Uterus (tissue), 4 donors: ENCODE results near the gene ENPP4. TPM values are rescaled to one million over a fixed set of nuclear protein-coding genes. Genes with fewer than 3 reads are reported as not detected.
"Not testable (repeated sequence)": the region's sequence is repeated elsewhere in the genome, so short reads cannot be mapped to it uniquely, and the experiment has no call there.

Source experiments
- DNase-seq, 2 donors: peaks; one replicate each; pipeline ENCODE4 v3.0.0-alpha.2; 2019 to 2020
- H3K27ac ChIP-seq, 2 donors: fragments of 200-600 bp; sonication (generic); 1 replicate in 1 of 2; 2 replicates in 1 of 2; pipeline ENCODE4 v1.5.1; 2016 to 2018
- H3K27me3 ChIP-seq, 2 donors: fragments of 200-600 bp; sonication (generic); one replicate each; pipeline ENCODE4 v1.5.1; 2018 to 2019; ENCODE audit warnings: control low read depth in 1 of 2
- H3K36me3 ChIP-seq, 2 donors: fragments of 200-600 bp; sonication (generic); one replicate each; pipeline ENCODE4 v1.5.1; 2019; ENCODE audit warnings: control low read depth in 1 of 2
- H3K4me1 ChIP-seq, 2 donors: fragments of 200-600 bp; sonication (generic); one replicate each; pipeline ENCODE4 v1.5.1; 2018 to 2019; ENCODE audit warnings: control low read depth in 1 of 2
- H3K4me3 ChIP-seq, 2 donors: fragments of 200-600 bp; sonication (generic); 1 replicate in 1 of 2; 2 replicates in 1 of 2; pipeline ENCODE4 v1.5.1; 2018 to 2019; ENCODE audit warnings: mild to moderate bottlenecking in 1 of 2
- H3K9me3 ChIP-seq, 2 donors: fragments of 200-600 bp; sonication (generic); one replicate each; pipeline ENCODE4 v1.5.1; 2019; ENCODE audit warnings: control low read depth in 1 of 2
- POLR2A ChIP-seq, 2 donors: fragments of 450-650 bp; IDR thresholded peaks; one replicate each; pipeline ENCODE4 v1.6.1; 2016; ENCODE audit warnings: antibody characterized with exemption in 2 of 2, mild to moderate bottlenecking in 1 of 2, moderate library complexity in 1 of 2
- intact Hi-C: fragments of 100-400 bp; cut with DNase I; formaldehyde crosslinking; loops from one replicate; pipeline ENCODE4 v1.15.1; 2023; ENCODE audit warnings: low total_unique reads
- total RNA-seq, 4 donors: library from RNA; depleted of rRNA in 3 of 4; stranded (reverse); fragments of >200 nt in 3 of 4; gene quantifications; one replicate each; pipeline versions ENCODE4 v1.1.0 to v1.2.4, GENCODE V29; 2014 to 2023
- TF ChIP-seq, protein P1 (sequence below), 4 experiments: fragments of 200-600 bp in 2 of 4; fragments of 450-650 bp in 2 of 4; sonication (generic) in 2 of 4; IDR thresholded peaks; one replicate each; pipeline ENCODE4 v1.5.1; 2016 to 2019; ENCODE audit warnings: antibody characterized with exemption in 4 of 4, mild to moderate bottlenecking in 2 of 4, moderate library complexity in 1 of 4
- donor health status: DM: yes; HTN: yes; CAD: no.

The ENPP4 gene, protein sequence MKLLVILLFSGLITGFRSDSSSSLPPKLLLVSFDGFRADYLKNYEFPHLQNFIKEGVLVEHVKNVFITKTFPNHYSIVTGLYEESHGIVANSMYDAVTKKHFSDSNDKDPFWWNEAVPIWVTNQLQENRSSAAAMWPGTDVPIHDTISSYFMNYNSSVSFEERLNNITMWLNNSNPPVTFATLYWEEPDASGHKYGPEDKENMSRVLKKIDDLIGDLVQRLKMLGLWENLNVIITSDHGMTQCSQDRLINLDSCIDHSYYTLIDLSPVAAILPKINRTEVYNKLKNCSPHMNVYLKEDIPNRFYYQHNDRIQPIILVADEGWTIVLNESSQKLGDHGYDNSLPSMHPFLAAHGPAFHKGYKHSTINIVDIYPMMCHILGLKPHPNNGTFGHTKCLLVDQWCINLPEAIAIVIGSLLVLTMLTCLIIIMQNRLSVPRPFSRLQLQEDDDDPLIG
- total RNA-seq, result 1 to 10 TPM; 1.3 to 9.1 (median 7.5) TPM

DNA sequence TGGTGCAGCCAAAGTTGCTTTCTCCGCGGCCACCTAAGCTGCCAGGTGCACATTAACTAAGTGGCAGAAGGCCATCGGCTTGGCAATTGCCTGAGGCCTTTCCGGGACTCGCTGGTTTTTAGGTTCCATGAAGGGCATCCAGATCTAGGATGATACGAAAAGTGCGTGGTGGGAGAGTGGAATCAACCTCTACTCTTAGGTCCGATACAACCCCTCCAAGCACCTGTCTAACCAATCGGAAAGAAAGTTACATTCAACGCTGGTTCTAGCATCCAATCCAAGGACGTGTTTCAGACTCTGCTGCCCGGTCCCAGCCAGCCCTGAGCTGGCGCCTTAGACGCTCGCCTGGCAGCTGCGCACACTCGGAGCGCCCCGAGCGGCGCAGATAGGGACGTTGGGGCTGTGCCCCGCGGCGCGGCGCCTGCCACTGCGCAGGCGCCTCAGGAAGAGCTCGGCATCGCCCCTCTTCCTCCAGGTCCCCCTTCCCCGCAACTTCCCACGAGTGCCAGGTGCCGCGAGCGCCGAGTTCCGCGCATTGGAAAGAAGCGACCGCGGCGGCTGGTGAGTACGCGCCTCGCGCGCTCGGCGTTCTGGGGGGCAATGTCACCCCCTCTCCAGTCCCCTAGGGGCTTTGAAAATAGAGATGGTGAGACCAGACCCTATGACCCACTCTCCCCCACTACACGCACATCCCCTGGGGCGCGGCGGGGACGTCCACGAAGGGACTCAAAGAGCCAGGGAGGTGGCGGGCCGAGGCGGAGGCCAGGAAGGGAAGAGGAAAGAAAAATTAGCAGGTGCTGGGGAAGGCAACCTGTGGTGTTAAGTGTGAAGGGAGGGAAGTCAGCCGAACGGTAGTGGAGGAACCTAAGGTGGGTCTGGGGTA is at the start of gene ENPP4:
Gene ENPP4 (plus strand): TSS at position 361 of the 883 bp plus-strand sequence. CDS start 9,595 bp downstream, outside the sequence.
- H3K27ac ChIP-seq, result peak within 1 kb of the TSS; percentile 39 to 64

DNA sequence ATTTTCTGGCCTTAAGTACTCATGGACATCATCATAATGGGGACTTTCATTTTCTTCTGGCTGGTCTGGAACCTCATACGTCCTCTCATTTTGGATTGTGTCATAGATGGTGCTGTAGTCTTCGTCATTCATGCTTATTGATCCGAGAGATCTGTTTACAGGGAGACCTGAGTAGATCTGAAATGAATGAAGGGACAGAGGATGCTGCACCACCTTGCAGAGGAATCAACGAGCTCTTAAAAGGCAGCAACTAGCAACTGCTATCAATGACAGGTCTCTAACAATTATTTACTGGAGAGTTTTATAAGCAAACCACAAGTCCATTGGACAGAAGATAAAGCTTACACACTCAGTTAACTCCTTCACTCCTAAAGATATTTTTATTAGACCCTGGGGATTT is 49.7 kb upstream of the ENPP4 start:
- Histone ChIP-seq H3K4me3 (no peak overlapping the region), H3K36me3 (no peaks in the 10 kb centered on the region), H3K27me3 (no peaks in the 10 kb centered on the region), H3K9me3 (no peaks in the 10 kb centered on the region), H3K27ac (no peak overlapping the region), H3K4me1 (no peaks in the 10 kb centered on the region)
- intact Hi-C loops, result no loop called here
- DNase-seq, result no peak
- no peak for TF ChIP-seq POLR2A (IDR thresholded peaks at IDR 0.05)
- TF ChIP-seq, protein P1, sequence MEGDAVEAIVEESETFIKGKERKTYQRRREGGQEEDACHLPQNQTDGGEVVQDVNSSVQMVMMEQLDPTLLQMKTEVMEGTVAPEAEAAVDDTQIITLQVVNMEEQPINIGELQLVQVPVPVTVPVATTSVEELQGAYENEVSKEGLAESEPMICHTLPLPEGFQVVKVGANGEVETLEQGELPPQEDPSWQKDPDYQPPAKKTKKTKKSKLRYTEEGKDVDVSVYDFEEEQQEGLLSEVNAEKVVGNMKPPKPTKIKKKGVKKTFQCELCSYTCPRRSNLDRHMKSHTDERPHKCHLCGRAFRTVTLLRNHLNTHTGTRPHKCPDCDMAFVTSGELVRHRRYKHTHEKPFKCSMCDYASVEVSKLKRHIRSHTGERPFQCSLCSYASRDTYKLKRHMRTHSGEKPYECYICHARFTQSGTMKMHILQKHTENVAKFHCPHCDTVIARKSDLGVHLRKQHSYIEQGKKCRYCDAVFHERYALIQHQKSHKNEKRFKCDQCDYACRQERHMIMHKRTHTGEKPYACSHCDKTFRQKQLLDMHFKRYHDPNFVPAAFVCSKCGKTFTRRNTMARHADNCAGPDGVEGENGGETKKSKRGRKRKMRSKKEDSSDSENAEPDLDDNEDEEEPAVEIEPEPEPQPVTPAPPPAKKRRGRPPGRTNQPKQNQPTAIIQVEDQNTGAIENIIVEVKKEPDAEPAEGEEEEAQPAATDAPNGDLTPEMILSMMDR (IDR thresholded peaks at IDR 0.05), result no peak

More for the DNA sequence above, at the start of gene ENPP4:
- TF ChIP-seq, protein P1 (IDR thresholded peaks at IDR 0.05), result no peak
- peak; percentile 56 for TF ChIP-seq POLR2A (IDR thresholded peaks at IDR 0.05)
- H3K36me3 ChIP-seq, result no peaks in the 10 kb centered on the region
- H3K4me3 ChIP-seq, result peak within 1 kb of the TSS; percentile 56 to 57
- H3K27me3 ChIP-seq, result no peaks in the 10 kb centered on the region
- H3K4me1 ChIP-seq, result no peaks in the 10 kb centered on the region
- intact Hi-C loops, result no loop called here
- peak; percentile 54 to 73 for DNase-seq
- H3K9me3 ChIP-seq, result no peaks in the 10 kb centered on the region

DNA sequence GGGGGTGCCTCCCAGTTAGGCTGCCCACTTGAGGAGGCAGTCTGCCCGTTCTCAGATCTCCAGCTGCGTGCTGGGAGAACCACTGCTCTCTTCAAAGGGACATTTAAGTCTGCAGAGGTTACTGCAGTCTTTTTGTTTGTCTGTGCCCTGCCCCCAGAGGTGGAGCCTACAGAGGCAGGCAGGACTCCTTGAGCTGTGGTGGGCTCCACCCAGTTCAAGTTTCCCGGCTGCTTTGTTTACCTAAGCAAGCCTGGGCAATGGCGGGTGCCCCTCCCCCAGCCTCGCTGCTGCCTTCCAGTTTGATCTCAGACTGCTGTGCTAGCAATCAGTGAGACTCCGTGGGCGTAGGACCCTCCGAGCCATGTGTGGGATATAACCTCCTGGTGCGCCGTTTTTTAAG is 44.1 kb upstream of the ENPP4 start:
- H3K27ac ChIP-seq, H3K4me3 ChIP-seq, H3K9me3 ChIP-seq, H3K36me3 ChIP-seq, H3K4me1 ChIP-seq, H3K27me3 ChIP-seq, intact Hi-C loops, DNase-seq: not testable (repeated sequence)

DNA sequence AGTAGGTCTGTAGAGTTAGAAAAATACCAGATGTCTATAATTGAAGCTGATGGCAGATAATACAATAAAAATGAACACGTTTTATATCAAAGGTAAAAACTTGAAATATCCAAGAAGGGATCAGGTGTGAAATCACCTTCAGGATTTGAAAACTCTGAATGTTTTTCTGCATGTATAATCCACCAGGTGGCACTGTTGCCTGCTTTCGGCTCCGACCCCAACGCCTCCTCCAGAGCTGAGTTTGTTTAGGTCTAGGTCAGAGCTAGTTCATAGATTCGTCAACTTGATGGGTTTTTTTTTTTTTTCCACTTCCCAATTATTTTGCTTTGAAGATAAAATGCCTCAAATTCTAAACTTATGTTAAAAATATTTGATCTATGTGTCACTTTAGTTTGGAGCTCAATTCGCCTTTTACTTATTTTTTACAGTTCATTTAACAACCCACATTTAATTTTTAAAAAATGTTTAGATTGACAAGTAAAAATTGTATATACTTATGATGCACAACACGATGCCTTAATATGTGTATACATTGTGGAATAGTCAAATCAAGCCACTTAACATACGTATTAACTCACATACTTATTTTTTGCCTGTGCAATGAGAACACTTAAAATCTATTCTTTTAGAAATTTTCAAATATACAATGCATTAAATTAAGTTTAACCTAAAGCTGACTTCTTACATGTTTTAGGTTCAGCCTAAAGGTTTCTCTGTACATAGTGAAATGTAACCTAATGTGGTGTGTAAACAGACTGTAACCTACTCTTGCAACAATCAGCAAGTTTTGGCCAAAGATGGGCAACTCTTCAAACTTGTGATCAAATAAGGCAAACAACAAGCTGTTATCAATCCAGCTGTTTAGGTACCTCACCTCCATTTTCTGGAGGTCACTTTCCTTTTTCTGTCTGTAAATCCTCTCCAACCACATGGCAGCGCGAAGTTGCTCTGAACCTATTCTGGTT is 39.4 kb upstream of the ENPP4 start:
- no peaks in the 10 kb centered on the region for H3K27me3 ChIP-seq
- TF ChIP-seq, protein P1 (IDR thresholded peaks at IDR 0.05), result peak; percentile 63 to 80 (median 66)
- TF ChIP-seq POLR2A (IDR thresholded peaks at IDR 0.05), result no peak
- no peak overlapping the region for H3K27ac ChIP-seq
- H3K9me3 ChIP-seq, result no peaks in the 10 kb centered on the region
- H3K4me1 ChIP-seq, result no peaks in the 10 kb centered on the region
- peak; percentile 30 to 35 for DNase-seq
- H3K36me3 ChIP-seq, result no peaks in the 10 kb centered on the region
- H3K4me3 ChIP-seq, result no peak overlapping the region
- intact Hi-C loops, result no loop called here

DNA sequence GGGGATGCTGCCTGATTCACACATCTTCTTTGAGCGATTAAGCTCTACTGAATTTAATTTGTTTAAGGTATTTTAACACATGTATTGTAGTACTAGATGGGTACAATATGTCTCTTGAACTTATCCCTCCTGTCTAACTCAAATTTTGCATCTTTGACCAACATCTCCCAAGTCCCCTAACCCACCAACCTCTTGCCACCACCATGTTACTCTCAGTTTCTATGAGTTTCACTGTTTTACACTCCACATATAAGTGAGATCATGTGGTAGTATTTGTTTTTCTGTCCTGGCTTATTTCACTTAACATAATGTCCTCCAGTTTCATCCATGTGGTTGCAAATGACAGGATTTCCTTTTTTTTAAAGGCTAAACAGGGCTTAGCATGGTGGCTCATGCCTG is 38.7 kb upstream of the ENPP4 start:
- Histone ChIP-seq H3K27ac (no peak overlapping the region), H3K4me1 (no peaks in the 10 kb centered on the region), H3K27me3 (no peaks in the 10 kb centered on the region), H3K4me3 (no peak overlapping the region), H3K9me3 (no peaks in the 10 kb centered on the region), H3K36me3 (no peaks in the 10 kb centered on the region)
- intact Hi-C loops, result no loop called here
- DNase-seq, result no peak
- TF ChIP-seq POLR2A (IDR thresholded peaks at IDR 0.05), result no peak
- TF ChIP-seq, protein P1 (IDR thresholded peaks at IDR 0.05), result no peak
